Ovary (tissue), 3 donors: ENCODE results near the gene AP1B1.

Source experiments
- POLR2A ChIP-seq: fragments of 450-650 bp; IDR thresholded peaks from one replicate; pipeline ENCODE4 v1.6.1; 2017; ENCODE audit warnings: antibody characterized with exemption, mild to moderate bottlenecking, moderate library complexity
- TF ChIP-seq, protein P1 (sequence below), 3 donors: fragments of 450-650 bp in 2 of 3; fragments of 200-600 bp in 1 of 3; IDR thresholded peaks; one replicate each; pipeline versions ENCODE4 v1.5.1 to v1.8.0; 2016 to 2022; ENCODE audit warnings: antibody characterized with exemption in 3 of 3, mild to moderate bottlenecking in 1 of 3
- donor health status: DM: no; HTN: no; CAD: no.

DNA sequence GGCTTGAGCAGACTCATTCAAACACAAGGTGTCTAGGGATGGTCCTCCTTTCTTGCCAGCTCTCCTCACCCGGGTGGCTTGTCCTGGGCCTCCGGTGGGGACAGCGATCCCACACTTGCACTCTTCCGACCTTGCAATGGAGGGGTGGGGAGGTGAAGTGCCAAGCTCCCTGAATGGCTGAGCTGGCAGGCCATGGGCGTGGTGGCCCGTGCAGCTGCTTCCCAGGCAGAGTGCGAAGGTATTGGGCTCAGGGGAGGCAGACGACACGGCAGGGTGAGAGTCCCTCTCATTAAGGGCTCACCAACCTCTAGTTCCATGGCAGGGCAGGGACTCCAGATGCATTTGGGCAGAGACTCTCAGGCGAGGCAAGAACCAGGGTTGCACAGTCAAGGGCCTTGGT lies 61.9 kb downstream of the AP1B1 start:
- TF ChIP-seq, protein P1, sequence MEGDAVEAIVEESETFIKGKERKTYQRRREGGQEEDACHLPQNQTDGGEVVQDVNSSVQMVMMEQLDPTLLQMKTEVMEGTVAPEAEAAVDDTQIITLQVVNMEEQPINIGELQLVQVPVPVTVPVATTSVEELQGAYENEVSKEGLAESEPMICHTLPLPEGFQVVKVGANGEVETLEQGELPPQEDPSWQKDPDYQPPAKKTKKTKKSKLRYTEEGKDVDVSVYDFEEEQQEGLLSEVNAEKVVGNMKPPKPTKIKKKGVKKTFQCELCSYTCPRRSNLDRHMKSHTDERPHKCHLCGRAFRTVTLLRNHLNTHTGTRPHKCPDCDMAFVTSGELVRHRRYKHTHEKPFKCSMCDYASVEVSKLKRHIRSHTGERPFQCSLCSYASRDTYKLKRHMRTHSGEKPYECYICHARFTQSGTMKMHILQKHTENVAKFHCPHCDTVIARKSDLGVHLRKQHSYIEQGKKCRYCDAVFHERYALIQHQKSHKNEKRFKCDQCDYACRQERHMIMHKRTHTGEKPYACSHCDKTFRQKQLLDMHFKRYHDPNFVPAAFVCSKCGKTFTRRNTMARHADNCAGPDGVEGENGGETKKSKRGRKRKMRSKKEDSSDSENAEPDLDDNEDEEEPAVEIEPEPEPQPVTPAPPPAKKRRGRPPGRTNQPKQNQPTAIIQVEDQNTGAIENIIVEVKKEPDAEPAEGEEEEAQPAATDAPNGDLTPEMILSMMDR (IDR thresholded peaks at IDR 0.05): no peak
- no peak for TF ChIP-seq POLR2A
